ENCODE results near the gene PIH1D1.
"Not testable (repeated sequence)": the region's sequence is repeated elsewhere in the genome, so short reads cannot be mapped to it uniquely, and the experiment has no call there.

PIH1D1 gene

GRCh38 chr19:49445997-49446396 lies 5.6 kb downstream of the PIH1D1 start:
- H3K4me3 ChIP-seq (ENCODE audit: low read depth, low read length), result no peak overlapping the region
- H3K9ac ChIP-seq (ENCODE audit: low read depth, low read length), result no peak overlapping the region
- H3K36me3 ChIP-seq (ENCODE audit: control insufficient read depth, insufficient read depth, low read length), result peaks cover 20% of the 10 kb centered on the region
- no peaks in the 10 kb centered on the region for H3K9me3 ChIP-seq (ENCODE audit: control insufficient read depth, insufficient read depth, low read length)
- H3K4me1 ChIP-seq (ENCODE audit: control insufficient read depth, insufficient read depth, low read length), result peaks cover 8% of the 10 kb centered on the region
- peaks cover 4% of the 10 kb centered on the region for H3K27me3 ChIP-seq (ENCODE audit: control insufficient read depth, insufficient read depth, low read length)

- not testable (repeated sequence) for H3K4me1 ChIP-seq (ENCODE audit: control insufficient read depth, insufficient read depth, low read length); H3K9ac ChIP-seq (ENCODE audit: low read depth, low read length); H3K4me3 ChIP-seq (ENCODE audit: low read depth, low read length); H3K9me3 ChIP-seq (ENCODE audit: control insufficient read depth, insufficient read depth, low read length)
- H3K27me3 ChIP-seq (ENCODE audit: control insufficient read depth, insufficient read depth, low read length), result peaks cover 22% of the 10 kb centered on the region
- H3K36me3 ChIP-seq (ENCODE audit: control insufficient read depth, insufficient read depth, low read length), result peaks cover 10% of the 10 kb centered on the region
Observed at GRCh38 chr19:49444100-49444700, 7.4 kb downstream of the PIH1D1 start.

DNA sequence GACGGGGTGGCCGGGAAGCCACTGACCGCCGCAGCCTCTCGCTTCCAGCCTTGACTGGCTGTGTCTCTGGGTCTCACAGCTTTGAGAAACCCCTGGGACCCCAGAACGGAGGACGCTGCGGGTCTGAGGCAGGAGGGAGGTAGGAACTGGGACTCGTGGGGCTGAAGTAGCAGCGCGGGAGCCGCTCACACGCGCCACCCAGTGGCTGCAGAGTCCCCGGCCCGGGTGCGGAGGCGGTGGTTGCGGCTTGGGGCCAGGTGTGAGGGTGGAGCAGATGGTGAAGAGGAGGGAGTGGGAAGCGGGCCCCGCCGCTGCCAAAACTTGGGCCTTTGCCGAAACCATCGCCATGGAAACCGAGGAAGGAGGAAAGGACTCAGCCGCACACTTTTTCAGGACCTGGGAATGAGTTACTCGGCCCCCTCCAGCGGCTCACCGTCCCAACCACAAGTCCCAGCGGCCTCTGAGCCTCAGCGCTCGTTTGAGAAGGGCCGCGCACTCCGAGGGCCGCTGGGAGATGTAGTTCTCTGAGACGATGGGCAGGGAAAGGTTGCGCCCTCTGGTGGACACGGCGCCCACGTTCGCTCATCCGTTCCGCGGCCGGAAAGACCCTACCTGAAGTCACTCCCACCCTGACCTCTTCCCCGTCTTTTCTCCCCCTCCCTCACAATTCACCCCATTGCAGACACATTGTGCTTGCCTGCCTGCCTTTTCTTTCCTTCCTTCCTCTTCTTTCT lies 8.1 kb downstream of the PIH1D1 start:
- Histone ChIP-seq H3K9me3 (ENCODE audit: control insufficient read depth, insufficient read depth, low read length) (no peaks in the 10 kb centered on the region), H3K9ac (ENCODE audit: low read depth, low read length) (no peak overlapping the region), H3K36me3 (ENCODE audit: control insufficient read depth, insufficient read depth, low read length) (peaks cover 9% of the 10 kb centered on the region), H3K4me3 (ENCODE audit: low read depth, low read length) (peak overlapping the region; percentile 65), H3K27me3 (ENCODE audit: control insufficient read depth, insufficient read depth, low read length) (peaks cover 29% of the 10 kb centered on the region), H3K4me1 (ENCODE audit: control insufficient read depth, insufficient read depth, low read length) (peaks cover 3% of the 10 kb centered on the region)

- Histone ChIP-seq H3K36me3 (ENCODE audit: control insufficient read depth, insufficient read depth, low read length) (peaks cover 9% of the 10 kb centered on the region), H3K9me3 (ENCODE audit: control insufficient read depth, insufficient read depth, low read length) (no peaks in the 10 kb centered on the region), H3K4me1 (ENCODE audit: control insufficient read depth, insufficient read depth, low read length) (no peaks in the 10 kb centered on the region), H3K9ac (ENCODE audit: low read depth, low read length) (no peak overlapping the region), H3K4me3 (ENCODE audit: low read depth, low read length) (peak overlapping the region; percentile 65), H3K27me3 (ENCODE audit: control insufficient read depth, insufficient read depth, low read length) (peaks cover 35% of the 10 kb centered on the region)
Observed at GRCh38 chr19:49442771-49443365, 8.7 kb downstream of the PIH1D1 start.

- peaks cover 40% of the 10 kb centered on the region for H3K27me3 ChIP-seq (ENCODE audit: control insufficient read depth, insufficient read depth, low read length)
Observed at GRCh38 chr19:49442354-49442753, 9.3 kb downstream of the PIH1D1 start.

GRCh38 chr19:49441960-49442350 lies 9.7 kb downstream of the PIH1D1 start:
- peaks cover 44% of the 10 kb centered on the region for H3K27me3 ChIP-seq (ENCODE audit: control insufficient read depth, insufficient read depth, low read length)
- no peaks in the 10 kb centered on the region for H3K9me3 ChIP-seq (ENCODE audit: control insufficient read depth, insufficient read depth, low read length)
- H3K36me3 ChIP-seq (ENCODE audit: control insufficient read depth, insufficient read depth, low read length), result peaks cover 6% of the 10 kb centered on the region
- H3K4me1 ChIP-seq (ENCODE audit: control insufficient read depth, insufficient read depth, low read length), result no peaks in the 10 kb centered on the region
- H3K4me3 ChIP-seq (ENCODE audit: low read depth, low read length), result peak overlapping the region; percentile 16
- no peak overlapping the region for H3K9ac ChIP-seq (ENCODE audit: low read depth, low read length)

More at GRCh38 chr19:49442354-49442753, 9.3 kb downstream of the PIH1D1 start:
- Histone ChIP-seq H3K4me1 (ENCODE audit: control insufficient read depth, insufficient read depth, low read length) (no peaks in the 10 kb centered on the region), H3K9ac (ENCODE audit: low read depth, low read length) (no peak overlapping the region), H3K36me3 (ENCODE audit: control insufficient read depth, insufficient read depth, low read length) (peaks cover 9% of the 10 kb centered on the region), H3K4me3 (ENCODE audit: low read depth, low read length) (peak overlapping the region; percentile 30), H3K9me3 (ENCODE audit: control insufficient read depth, insufficient read depth, low read length) (no peaks in the 10 kb centered on the region)

DNA sequence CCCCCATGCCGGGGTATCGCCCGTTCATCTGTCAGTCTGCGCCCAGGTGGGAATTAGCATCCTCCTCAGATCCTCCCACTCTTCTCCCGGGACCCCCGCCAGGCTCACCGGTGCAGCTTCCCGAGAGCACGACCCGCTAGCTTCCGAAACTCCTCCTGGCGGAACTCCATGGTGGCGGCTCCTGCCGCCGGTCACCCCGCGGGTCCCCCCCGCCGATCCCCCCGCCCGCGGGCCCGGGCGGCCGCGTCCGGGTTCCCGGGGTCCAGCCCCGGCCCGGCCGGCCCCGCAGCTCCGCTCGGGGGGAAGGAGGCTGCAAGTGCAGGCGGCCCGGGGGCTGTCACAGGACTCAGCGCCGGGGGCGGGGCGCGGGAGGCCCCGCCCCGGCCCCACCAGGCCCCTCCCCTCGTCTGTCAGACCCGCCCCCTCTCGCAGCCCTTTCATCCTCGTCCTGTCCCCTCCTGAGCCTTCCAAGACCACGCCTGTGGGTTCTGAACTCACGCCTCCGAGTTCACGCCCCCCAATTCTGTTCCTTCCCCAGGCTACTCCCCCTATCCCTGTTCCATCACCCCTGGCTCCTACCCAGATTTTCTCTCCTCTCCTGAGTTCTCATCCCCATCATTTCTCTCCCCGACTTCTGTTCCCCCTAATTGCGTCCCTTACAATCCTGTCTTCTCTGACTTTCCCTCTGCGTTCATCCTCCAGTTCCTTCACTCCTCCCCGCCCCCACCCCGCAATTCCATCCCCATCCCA lies 10.2 kb downstream of the PIH1D1 start, which contains the start of gene SLC17A7:
SLC17A7 (minus strand) TSS at position 318 of the 750 bp plus-strand sequence; CDS start at position 170, 148 bp downstream.
- H3K4me1 ChIP-seq (ENCODE audit: control insufficient read depth, insufficient read depth, low read length), result no peaks in the 10 kb centered on the region
- H3K9me3 ChIP-seq (ENCODE audit: control insufficient read depth, insufficient read depth, low read length), result no peaks in the 10 kb centered on the region
- H3K9ac ChIP-seq (ENCODE audit: low read depth, low read length), result no peak within 1 kb of the TSS
- peak within 1 kb of the TSS; percentile 61 for H3K4me3 ChIP-seq (ENCODE audit: low read depth, low read length)
- peaks cover 3% of the 10 kb centered on the region for H3K36me3 ChIP-seq (ENCODE audit: control insufficient read depth, insufficient read depth, low read length)
- H3K27me3 ChIP-seq (ENCODE audit: control insufficient read depth, insufficient read depth, low read length), result peaks cover 50% of the 10 kb centered on the region

GRCh38 chr19:49440439-49441209 lies 11.0 kb downstream of the PIH1D1 start:
- H3K4me3 ChIP-seq (ENCODE audit: low read depth, low read length), result peak overlapping the region; percentile 61
- H3K27me3 ChIP-seq (ENCODE audit: control insufficient read depth, insufficient read depth, low read length), result peaks cover 57% of the 10 kb centered on the region
- H3K4me1 ChIP-seq (ENCODE audit: control insufficient read depth, insufficient read depth, low read length), result peaks cover 2% of the 10 kb centered on the region
- no peaks in the 10 kb centered on the region for H3K9me3 ChIP-seq (ENCODE audit: control insufficient read depth, insufficient read depth, low read length)
- H3K9ac ChIP-seq (ENCODE audit: low read depth, low read length), result no peak overlapping the region
- H3K36me3 ChIP-seq (ENCODE audit: control insufficient read depth, insufficient read depth, low read length), result no peaks in the 10 kb centered on the region

DNA sequence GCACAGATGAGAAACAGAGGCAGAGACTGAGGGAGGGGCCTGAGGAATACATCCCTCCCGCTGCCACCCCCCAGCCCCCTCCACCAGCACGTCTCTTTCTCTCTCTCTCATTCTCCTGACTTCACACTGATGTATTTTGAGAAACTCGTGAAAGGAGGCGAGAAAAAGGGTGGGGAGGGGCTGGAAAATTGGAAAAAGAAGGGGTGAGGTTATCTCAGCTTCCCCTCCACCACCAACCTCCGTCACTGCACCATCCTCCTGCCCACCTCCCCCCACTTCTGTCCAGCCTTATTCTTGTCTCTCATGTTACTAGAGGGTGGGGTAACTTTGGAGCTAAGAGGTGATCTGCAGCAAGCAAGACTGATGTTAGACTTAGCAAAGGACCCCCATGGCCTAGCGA lies 11.8 kb downstream of the PIH1D1 start:
- Histone ChIP-seq H3K4me3 (ENCODE audit: low read depth, low read length) (peak overlapping the region; percentile 61), H3K4me1 (ENCODE audit: control insufficient read depth, insufficient read depth, low read length) (peaks cover 2% of the 10 kb centered on the region), H3K9me3 (ENCODE audit: control insufficient read depth, insufficient read depth, low read length) (no peaks in the 10 kb centered on the region), H3K36me3 (ENCODE audit: control insufficient read depth, insufficient read depth, low read length) (no peaks in the 10 kb centered on the region), H3K27me3 (ENCODE audit: control insufficient read depth, insufficient read depth, low read length) (peaks cover 64% of the 10 kb centered on the region), H3K9ac (ENCODE audit: low read depth, low read length) (no peak overlapping the region)

DNA sequence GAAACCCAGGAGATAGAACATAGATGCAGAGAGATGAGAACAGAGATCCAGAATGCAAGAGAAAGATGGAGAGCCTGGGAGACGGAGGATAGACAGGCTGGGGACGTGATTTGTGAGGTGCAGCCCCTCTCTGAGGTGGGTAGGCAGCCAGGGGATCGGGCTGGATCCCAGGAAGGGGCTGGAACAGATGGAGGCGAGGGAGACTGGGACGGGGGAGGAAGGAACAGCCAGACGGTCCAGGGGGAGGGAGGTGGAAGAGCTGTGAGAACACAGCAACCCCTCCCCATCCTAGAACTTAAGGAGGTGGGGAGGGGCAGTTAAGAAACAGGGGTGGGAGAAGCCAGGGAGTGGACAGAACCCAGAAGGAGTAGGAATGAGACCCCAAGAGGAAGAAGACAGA lies 13.4 kb downstream of the PIH1D1 start:
- peaks cover 75% of the 10 kb centered on the region for H3K27me3 ChIP-seq (ENCODE audit: control insufficient read depth, insufficient read depth, low read length)

DNA sequence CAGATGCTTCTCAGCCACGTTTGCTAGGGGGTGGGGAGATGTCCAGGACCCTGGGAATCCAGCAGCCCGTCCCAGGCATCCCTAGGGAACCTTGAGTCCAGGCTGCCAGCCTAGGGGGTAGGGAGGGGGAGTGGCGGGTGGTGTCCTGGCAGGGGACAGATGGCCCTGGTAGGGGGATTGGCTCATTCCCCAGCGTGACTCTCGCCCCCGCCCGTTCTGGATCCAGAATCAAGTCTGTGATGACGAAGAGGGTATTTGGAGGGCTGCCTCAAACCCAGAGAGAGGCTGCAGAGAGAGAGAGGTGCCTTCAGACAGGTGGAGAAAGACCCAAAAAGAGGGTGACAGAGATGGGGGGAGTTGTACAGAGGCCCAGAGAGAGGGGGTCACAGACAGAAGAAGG lies 14.4 kb downstream of the PIH1D1 start:
- H3K36me3 ChIP-seq (ENCODE audit: control insufficient read depth, insufficient read depth, low read length), result no peaks in the 10 kb centered on the region
- H3K27me3 ChIP-seq (ENCODE audit: control insufficient read depth, insufficient read depth, low read length), result peaks cover 85% of the 10 kb centered on the region
- peak overlapping the region; percentile 56 for H3K4me3 ChIP-seq (ENCODE audit: low read depth, low read length)
- no peaks in the 10 kb centered on the region for H3K9me3 ChIP-seq (ENCODE audit: control insufficient read depth, insufficient read depth, low read length)
- no peak overlapping the region for H3K9ac ChIP-seq (ENCODE audit: low read depth, low read length)
- H3K4me1 ChIP-seq (ENCODE audit: control insufficient read depth, insufficient read depth, low read length), result peaks cover 2% of the 10 kb centered on the region

More for the DNA sequence above, 13.4 kb downstream of the PIH1D1 start:
- H3K9me3 ChIP-seq (ENCODE audit: control insufficient read depth, insufficient read depth, low read length), result no peaks in the 10 kb centered on the region
- no peak overlapping the region for H3K9ac ChIP-seq (ENCODE audit: low read depth, low read length)
- H3K4me3 ChIP-seq (ENCODE audit: low read depth, low read length), result no peak overlapping the region
- peaks cover 2% of the 10 kb centered on the region for H3K4me1 ChIP-seq (ENCODE audit: control insufficient read depth, insufficient read depth, low read length)
- no peaks in the 10 kb centered on the region for H3K36me3 ChIP-seq (ENCODE audit: control insufficient read depth, insufficient read depth, low read length)
